ENCODE data around the gene AK2.
"Not testable (repeated sequence)": the region's sequence is repeated elsewhere in the genome, so short reads cannot be mapped to it uniquely, and the experiment has no call there.

The AK2 gene

GRCh38 chr1:33050221-33051076 lies 13.8 kb upstream of the AK2 start:
- no peak for DNase-seq

DNA sequence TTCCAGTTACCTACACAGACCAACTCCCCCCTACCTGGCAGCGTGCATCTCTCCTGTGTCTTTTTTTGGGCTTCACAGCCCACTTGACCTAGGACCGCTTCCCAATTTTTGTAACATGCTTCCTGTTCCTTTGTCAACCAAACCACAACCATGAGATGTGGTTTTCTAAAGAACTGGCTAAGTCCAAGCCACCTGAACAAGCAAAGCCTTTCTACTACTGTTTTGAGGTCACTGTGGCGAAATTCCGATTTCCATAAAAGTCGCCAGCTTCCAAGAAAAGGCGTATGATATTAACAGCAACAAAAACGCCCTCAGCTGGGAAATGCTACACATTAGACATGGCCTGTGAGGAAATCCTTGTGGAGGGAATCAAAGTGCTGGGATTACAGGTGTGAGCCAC lies 12.7 kb upstream of the AK2 start:
- DNase-seq: no peak

DNA sequence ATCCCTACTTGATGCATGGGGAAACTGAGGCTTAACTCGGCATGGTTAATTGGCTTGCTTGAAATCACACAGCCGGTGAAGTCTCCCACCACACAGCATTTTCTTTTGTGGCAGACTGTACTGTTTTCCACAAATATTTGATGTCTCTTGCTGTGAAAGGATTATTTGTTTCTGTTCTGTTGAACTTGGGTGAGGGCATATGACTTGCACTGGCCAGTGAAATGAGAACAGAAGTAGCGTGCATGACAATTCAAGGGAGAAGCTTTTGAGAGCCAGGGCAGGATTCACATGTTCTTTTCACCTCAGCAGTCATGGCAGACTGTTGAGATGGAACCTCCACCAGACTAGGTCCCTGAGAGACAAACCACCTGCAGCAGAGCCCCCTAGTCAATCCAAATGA lies 11.7 kb upstream of the AK2 start:
- no peak for DNase-seq

DNA sequence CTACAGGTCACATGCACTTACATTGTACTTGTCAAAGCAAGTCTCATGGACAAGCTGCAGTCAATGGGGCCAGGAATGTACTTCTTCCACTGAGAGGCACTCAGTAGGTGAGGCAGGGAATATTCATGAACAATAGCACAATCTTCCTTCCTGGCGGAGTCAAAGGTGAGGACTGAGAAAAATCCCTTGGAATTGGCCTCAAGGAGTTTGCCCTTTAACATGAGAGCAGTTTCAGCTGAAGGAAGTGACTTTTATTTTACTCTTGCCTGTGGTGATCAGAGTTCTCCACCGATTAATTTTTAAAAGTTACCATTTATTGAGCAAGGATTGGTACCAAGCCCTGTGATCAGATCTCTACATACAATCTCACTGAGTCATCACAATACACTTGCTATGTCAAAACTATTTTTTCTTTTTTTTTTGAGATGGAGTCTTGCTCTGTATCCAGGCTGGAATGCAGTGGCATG lies 11.2 kb upstream of the AK2 start:
- no peak for DNase-seq

GRCh38 chr1:33047290-33047689 lies 10.6 kb upstream of the AK2 start:
- no peak for DNase-seq

DNA sequence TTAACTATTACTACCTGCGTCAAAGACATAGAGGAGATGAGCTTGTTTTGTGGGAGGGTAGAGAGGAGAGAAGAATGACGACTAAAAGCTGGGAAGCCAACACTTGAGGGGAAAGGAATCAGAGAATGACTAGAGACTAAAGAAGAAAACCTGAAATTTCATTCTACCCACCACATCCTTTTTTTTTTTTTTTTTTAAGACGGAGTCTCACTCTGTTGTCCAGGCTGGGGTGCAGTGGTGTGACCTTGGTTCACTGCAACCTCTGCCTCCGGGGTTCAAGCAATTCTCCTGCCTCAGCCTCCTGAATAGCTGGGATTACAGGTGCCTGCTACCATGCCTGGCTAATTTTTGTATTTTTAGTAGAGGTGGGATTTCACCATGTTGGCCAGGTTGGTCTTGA lies 9.6 kb upstream of the AK2 start:
- not testable (repeated sequence) for DNase-seq

GRCh38 chr1:33045814-33046213 lies 9.1 kb upstream of the AK2 start:
- peak in 1 of 2 experiments; percentile 35 for DNase-seq

DNA sequence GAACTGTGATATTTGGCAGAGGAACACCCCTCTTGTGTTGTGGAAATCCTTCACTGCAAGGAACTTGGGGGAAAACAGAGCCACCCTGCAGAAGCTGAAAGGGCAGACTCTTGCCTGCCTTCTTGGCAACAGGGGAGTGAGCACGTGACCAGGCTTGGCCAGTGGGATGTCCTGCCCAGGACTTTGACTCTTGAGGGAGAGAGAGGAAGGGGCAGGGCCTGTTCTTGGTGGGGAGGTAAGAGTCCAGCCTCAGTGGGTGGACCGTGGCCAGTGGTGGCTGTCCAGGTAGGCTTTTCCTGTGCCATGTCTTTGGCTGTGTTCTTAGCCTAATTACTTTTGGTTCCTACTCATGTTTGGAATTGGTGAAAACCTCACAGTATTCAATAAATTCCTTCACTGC lies 8.6 kb upstream of the AK2 start:
- no peak for DNase-seq

DNA sequence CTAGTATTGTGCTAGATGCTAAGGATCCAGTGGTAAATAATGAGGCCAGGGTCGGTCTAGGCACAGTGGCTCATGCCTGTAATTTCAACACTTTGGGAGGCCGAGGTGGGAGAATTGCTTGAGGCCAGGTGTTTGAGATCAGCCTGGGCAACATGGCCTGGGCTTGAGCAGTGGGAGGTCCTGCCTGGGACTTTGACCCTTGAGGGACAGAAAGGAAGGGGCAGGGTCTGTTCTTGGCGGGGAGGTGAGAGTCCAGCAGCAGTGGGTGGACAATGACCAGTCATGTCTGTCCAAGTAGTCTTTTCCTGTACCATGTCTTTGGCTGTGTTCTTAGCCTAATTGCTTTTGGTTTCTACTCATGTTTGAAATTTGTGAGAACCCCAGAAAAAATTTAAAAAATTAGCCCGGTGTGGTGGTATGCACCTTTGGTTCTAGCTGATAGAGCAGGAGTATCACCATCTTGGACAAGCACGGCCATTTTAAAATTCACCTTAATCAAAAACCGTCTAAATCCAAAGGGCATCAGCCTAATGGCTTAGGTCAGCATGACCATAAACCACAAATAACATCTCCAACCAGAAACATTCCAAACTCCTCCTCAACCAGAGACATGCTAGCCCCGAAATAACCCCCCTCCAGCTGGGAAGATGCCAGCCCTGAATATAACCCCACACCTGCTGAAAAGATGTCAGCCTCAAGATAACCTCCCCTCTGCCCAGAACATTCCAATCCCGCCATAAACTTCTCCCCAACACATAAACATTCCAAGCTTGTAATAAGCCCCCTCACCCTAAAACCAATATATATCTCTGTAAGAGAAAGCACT lies 6.8 kb upstream of the AK2 start:
- no peak for DNase-seq

DNA sequence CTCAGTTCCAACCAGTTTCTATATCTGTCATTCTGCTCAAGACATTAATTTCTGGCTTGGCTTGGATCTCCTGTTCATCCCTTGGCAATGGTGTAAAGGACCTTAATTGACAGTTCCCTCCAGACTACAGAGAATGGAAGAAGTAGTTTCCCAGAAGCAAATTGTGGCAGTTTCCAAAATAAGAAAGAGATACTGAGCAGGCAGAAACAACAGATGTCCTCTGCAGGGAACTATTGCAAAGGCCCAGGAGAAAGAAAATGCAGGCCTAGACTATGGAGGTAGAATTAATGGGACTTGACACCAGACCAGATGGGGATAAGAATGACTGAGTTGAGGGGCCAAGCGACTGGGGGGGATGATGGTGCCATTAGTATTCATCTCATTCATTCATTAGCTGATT lies 6.1 kb upstream of the AK2 start:
- no peak for DNase-seq

DNA sequence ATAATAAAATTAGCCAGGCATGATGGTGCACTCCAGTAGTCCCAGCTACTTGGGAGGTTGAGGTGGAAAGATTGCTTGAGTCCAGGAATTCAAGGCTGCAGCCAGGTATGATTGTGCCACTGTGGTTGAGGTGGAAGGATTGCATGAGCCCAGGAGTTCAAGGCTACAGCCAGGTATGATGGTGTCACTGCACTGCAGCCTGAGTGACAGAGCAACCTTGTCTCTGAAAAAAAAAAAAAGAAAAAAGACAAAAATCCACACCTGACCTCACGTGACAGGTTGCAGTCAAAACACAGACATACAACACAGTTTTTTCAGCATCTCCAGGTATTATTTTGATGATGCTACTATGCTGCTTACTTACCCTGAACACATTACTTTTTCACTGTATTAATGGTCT lies 4.3 kb upstream of the AK2 start:
- no peak for DNase-seq

GRCh38 chr1:33039840-33040239 lies 3.2 kb upstream of the AK2 start:
- no peak for DNase-seq

- peak in 1 of 2 experiments; percentile 21 for DNase-seq
Measured at GRCh38 chr1:33036051-33036525, 595 bp downstream of the AK2 start.

DNA sequence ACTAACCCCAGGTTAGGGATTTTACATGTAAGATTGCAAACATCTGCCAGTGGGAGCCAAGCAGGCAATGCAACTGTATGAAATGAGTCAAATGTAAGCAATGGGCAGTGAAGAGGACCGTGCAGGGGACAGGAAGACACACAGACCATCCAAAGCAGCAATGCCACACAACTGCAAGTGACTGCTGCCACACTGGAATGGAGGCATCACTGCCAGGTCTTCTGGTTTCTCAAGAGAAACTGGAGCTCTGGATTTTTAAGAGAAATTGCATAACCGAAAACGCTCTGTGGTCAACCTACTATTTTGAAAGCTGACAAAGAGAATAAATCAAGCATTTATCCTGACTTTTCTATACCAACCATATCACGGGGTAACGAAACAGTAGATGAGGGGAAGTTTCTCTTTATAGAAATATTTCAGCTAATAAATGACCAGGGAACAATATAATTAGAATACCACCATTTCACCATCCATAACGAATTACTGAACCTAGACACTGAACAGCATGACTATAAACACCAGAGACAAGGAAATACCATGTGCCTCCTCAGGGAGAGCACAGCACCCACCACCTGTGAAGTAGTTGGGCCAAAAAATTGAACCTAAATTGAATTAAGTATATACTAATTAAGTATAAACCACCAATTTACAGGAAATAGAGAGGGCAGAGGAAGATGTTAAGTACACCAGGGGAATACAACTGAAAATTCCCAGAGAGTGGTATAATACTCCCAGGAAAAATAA lies 4.4 kb downstream of the AK2 start:
- no peak for DNase-seq

- no peak for DNase-seq
Measured at GRCh38 chr1:33031506-33031905, 5.2 kb downstream of the AK2 start.

DNA sequence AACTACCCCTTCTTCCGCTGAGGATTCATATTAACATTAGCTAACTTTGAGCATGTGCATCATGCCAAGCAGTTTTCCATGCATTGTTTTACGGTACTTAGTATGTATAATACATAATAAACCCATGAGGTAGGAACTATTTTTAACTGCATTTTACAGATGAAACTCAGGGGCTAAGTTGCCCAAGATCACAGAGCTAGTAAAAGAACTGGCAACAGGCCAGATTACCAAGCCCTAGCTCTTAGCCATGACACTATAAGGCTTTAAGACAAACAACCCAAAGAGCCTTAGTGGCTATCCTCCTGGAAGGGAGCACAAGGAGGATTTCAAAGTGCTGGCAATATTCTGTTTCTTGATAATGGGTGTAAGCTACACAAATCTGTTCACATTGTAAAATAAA lies 6.1 kb downstream of the AK2 start:
- DNase-seq: no peak

DNA sequence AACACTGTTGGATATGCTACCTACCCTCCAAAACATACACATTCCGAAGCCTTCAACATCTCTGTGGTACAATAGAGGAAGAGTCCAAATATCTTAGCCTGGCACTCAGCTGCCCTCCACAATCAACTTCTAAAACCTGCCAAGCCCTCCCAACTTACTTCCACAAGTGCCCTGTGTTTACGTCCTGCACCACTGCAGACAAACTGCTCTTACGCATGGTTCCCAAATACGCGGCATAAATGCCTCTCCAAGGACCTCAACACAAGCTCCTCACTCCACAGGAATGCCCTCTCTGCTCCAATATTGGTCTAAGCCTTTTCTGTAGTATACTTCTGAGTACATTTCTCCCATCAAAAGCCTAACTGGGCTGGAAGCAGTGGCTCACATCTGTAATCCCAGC lies 6.8 kb downstream of the AK2 start:
- no peak for DNase-seq

- no peak for DNase-seq
Measured at GRCh38 chr1:33029209-33029608, 7.5 kb downstream of the AK2 start.

DNA sequence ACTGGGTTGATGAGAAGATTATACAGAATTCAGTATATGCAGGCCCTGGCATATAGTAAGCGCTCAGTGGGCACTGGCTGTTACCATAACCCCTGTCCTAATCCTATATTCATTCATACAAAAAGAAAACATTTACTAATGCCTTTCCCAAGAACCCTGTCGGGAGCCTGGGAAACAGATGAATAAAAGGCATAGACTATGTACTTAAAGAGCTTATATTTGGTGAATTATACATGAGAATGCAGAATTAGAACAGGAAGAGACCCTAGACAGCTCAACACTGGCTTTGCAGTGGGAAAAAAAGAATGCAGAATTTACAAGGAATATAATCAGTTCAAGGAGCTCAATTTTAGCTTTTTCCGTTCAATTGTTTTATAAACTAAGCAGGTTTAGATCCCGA lies 10.9 kb downstream of the AK2 start:
- DNase-seq: no peak

GRCh38 chr1:33025180-33025569 lies 11.5 kb downstream of the AK2 start:
- DNase-seq: no peak

DNA sequence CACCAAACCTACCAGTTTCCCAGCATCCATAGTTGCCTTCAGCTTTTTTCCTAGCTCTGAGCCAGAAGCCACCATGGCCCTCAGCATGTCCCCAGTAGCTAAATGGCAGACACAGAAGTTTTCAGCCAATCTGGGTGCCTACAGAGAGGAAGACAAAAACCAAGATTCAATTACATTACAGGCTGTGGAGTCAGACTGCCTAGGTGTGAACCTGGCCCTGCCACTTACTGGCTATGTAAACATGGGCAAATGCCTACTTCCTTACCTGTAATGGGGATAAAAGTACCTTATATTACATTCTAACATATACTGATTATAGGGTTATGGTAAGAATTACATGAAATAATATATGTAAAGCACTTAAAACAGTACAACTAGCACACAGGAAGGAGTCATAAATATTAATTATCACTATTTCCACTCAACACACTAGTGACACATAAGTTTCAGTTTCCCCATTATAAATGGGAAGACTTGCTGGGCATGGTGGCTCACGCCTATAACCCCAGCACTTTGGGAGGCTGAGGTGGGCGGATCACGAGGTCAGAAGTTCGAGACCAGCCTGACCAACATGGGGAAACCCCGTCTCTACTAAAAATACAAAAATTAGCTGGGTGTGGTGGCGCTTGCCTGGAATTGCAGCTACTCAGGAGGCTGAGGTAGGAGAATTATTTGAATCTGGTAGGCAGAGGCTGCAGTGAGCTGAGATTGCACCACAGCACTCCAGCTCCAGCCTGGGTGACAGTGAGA lies 12.1 kb downstream of the AK2 start:
- not testable (repeated sequence) for DNase-seq

DNA sequence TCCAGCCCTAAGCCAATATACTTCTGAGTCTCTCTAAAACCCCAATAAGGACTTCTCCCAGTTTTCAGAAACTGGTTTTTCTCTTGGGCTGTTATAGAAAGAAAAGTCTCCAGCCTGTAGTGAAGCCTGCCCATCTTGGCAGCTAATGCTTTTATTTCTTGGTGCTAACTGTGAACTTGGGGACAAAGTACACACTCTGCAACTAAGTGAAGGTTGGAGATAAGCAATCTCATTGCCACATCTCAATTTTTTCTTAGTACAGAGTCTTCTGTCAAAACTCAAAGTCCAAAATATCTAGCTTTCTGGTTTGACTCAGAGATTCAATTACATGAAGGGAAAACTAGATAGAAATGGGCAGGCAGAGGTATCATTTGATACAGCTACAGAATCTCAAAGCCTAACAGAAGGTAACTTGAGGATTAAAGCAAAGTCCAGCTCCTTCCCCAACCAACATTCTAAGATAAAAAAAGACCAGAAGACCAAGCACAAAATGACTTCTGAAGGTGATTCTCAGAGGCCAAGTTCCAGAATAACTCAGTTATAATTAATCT lies 14.0 kb downstream of the AK2 start:
- no peak for DNase-seq
